GM12892 (cell line): Measurements from ENCODE around the gene MACROD2.

ENCODE experiments used
- POLR2AphosphoS5 ChIP-seq: IDR thresholded peaks from 2 replicates; pipeline ENCODE4 v1.6.1; 2011; ENCODE audit warnings: low read depth, low read length, control low read depth
- TAF1 ChIP-seq: IDR thresholded peaks from 2 replicates; pipeline ENCODE4 v1.6.1; 2011; ENCODE audit warnings: low read depth, mild to moderate bottlenecking, control low read depth, low read length, borderline replicate concordance

DNA sequence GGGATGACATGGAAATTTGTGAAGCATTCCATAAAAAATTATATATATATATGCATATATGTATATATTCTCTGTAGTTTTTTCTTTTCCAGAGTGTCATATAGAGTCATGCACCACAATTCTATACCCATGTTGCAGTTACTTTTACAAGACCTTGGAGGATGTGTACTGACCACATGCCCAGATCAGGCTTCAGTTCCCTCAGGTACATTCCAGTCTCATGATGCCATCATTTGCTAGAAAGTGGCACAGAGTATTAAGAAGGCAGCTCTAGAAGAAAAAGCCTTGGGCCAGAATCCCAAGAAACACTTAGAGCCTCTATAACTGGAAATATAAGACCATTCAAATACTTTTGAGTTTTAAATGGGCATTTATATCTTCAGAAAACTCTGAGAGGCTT, 1027.6 kb downstream of the MACROD2 start:
- TF ChIP-seq TAF1 (no peak), POLR2AphosphoS5 (no peak)
